H1 (cell line): Measurements from ENCODE around the gene GNAS. TPM values are rescaled to one million over a fixed set of nuclear protein-coding genes. Genes with fewer than 3 reads are reported as not detected.

Experiments
- CHD1 ChIP-seq: IDR thresholded peaks from 2 replicates; pipeline ENCODE4 v1.6.1; 2012; ENCODE audit warnings: low read depth, low read length, improper control_type of control experiment
- CHD7 ChIP-seq: fragments of 300-600 bp; sonication (generic); IDR thresholded peaks from 2 replicates; pipeline ENCODE4 v1.7.1; 2012; ENCODE audit warnings: low read length, moderate library complexity, mild to moderate bottlenecking, inconsistent platforms; ENCODE audit not compliant: insufficient replicate concordance
- JUN ChIP-seq: IDR thresholded peaks from 2 replicates; pipeline ENCODE4 v1.6.1; 2011; ENCODE audit warnings: low read depth, mild to moderate bottlenecking, improper control_type of control experiment, low read length
- MAFK ChIP-seq: IDR thresholded peaks from 2 replicates; pipeline ENCODE4 v1.6.1; 2012; ENCODE audit warnings: low read depth, mild to moderate bottlenecking, improper control_type of control experiment, low read length
- NANOG ChIP-seq: IDR thresholded peaks from 2 replicates; pipeline ENCODE4 v1.6.1; 2011; ENCODE audit warnings: low read length, low read depth, mild to moderate bottlenecking, inconsistent platforms; ENCODE audit not compliant: insufficient read depth, poor library complexity, severe bottlenecking
- RNF2 ChIP-seq: fragments of 200-900, 300-1000 bp; sonication (generic); IDR thresholded peaks from 2 replicates; pipeline ENCODE4 v1.7.1; 2016; ENCODE audit warnings: borderline replicate concordance, low read depth, mild to moderate bottlenecking, antibody characterized with exemption, low read length; ENCODE audit not compliant: poor library complexity, severe bottlenecking; ENCODE audit errors: missing control alignments
- SP2 ChIP-seq: IDR thresholded peaks from 2 replicates; pipeline ENCODE4 v1.6.1; 2012; ENCODE audit warnings: mild to moderate bottlenecking, low read length, inconsistent platforms
- SUZ12 ChIP-seq: fragments of 200-600 bp; sonication (generic); IDR thresholded peaks from 2 replicates; pipeline ENCODE4 v1.6.1; 2012; ENCODE audit warnings: mild to moderate bottlenecking, inconsistent platforms, low read length, moderate library complexity, mixed read lengths
- USF2 ChIP-seq: IDR thresholded peaks from 2 replicates; pipeline ENCODE4 v1.6.1; 2011; ENCODE audit warnings: low read length, improper control_type of control experiment
- polyA plus RNA-seq, 7 experiments: library from polyadenylated mRNA; depleted of rRNA in 3 of 7; stranded (reverse) in 5 of 7; unstranded in 2 of 7; fragments of >200 nt in 5 of 7; fragments of 200-250 nt in 2 of 7; gene quantifications; 1 replicate in 5 of 7; 2 replicates in 1 of 7; 4 replicates in 1 of 7; pipeline versions ENCODE4 v1.2.1 to v1.2.3, GENCODE V29; 2011 to 2013; ENCODE audit warnings: missing spikeins in 2 of 7, mixed read lengths in 2 of 7
- total RNA-seq: library from RNA; stranded (reverse); fragmentation: NEBNext Ultra II Directional; extraction: Animal tissue kit (Norgen Biotek cat#: 25700); gene quantifications from 2 replicates; pipeline ENCODE4 v1.2.1, GENCODE V29; 2021

The GNAS gene
- total and polyA plus RNA-seq, 2 of the 8 experiments (the other 6 are each of a cell fraction or from before 2014, with no cell fraction given), result 989 to 1,613 TPM

- no peak for TF ChIP-seq CHD7
- no peak for TF ChIP-seq SP2
- no peak for TF ChIP-seq CHD1
- TF ChIP-seq RNF2, result no peak
- TF ChIP-seq JUN, result no peak
- TF ChIP-seq USF2, result no peak
- TF ChIP-seq NANOG, result no peak
- peak; percentile 32; the same call in 1 of the 2 replicates for TF ChIP-seq SUZ12
- no peak for TF ChIP-seq MAFK
Measured at GRCh38 chr20:58841539-58842264, 10.8 kb upstream of the GNAS start (continued).
